Measurements from ENCODE around the gene CHD3.
"Not testable (repeated sequence)": the region's sequence is repeated elsewhere in the genome, so short reads cannot be mapped to it uniquely, and the experiment has no call there.

The CHD3 gene

DNA sequence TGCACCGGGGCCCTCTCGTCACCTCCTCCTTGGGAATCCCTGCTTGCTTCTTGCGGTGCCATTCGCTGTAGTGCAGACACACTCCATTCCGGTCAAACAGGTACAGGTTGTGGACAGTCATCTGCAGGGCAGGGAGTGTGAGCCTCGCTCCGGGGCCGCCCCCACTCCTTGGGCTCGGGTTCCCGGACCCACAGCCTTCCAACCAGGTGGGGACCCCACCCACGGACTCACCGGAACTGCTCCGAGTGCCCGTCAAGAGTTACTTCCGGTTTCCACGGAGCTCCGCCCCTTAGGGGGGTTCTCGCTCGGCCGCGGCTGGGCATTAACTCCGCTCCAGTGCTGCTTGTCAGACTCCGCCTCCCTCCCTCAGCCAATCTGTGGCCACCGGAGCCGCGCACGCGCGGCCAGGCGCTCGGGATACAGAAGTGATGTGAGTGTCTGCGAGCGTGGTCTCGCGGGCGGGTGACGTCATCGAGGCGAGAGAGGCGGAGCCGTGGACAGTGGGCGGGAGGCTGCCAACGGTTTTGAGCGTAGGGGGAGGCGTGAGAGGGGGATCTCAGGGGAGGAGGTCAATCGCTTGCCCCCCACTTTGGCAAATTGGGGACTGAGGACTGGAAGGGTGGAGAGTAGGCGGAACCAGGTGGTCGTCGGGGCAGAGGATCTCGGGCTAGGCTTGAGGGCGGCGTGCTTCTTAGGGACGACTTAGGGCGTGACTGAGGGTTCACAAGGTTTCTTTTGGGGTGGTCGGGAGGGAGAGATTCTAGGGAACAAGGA lies 43.3 kb downstream of the CHD3 start, which contains the start of the genes CNTROB and TRAPPC1:
Gene CNTROB (plus strand): TSS at position 498 of the 774 bp plus-strand sequence. CDS start 874 bp downstream, outside the sequence.
Gene TRAPPC1 (minus strand): TSS at position 238 of the 774 bp plus-strand sequence. CDS start 117 bp downstream, at position 121.
- peaks cover 72% of the 10 kb centered on the region for H3K36me3 Mint-ChIP-seq (ENCODE audit: low read depth)
- H3K4me3 Mint-ChIP-seq: peak within 1 kb of the TSS; percentile 91
- H3K27ac Mint-ChIP-seq: peak within 1 kb of the TSS; percentile 91
- no peaks in the 10 kb centered on the region for H3K9me3 Mint-ChIP-seq
- intact Hi-C loops (cut with micrococcal nuclease): loop anchor here (5.0 kb wide), 1 partner anchor 45 kb away; the partner anchor contains the start of gene CHD3
- H3K27me3 Mint-ChIP-seq: no peaks in the 10 kb centered on the region
- H3K4me1 Mint-ChIP-seq (ENCODE audit: low read depth): peaks cover 59% of the 10 kb centered on the region

DNA sequence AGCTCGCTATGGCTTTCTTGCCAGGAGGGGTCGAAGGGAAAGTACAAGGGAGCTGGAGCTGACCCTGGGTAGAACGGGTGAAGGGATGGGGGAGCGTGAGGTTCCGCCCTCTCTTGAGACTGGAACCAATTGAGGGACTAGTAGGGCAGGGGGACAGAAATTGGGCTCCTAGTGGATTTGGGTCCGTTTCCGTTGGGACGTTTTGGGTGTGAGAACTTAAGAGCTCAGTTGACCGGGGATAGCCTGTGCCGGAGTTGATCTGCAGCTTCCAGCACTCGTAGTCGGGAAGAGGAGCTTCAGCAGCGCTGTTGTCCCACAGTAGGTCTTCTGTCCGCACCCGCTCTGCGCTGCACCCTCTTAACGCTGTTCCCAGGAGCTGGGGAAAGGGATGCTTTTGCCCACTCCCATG lies 43.9 kb downstream of the CHD3 start:
- peaks cover 55% of the 10 kb centered on the region for H3K4me1 Mint-ChIP-seq (ENCODE audit: low read depth)
- H3K27me3 Mint-ChIP-seq: no peaks in the 10 kb centered on the region
- intact Hi-C loops (cut with micrococcal nuclease): loop anchor here (5.0 kb wide), 1 partner anchor 45 kb away; the partner anchor contains the start of gene CHD3
- peak overlapping the region; percentile 91 for H3K27ac Mint-ChIP-seq
- peak overlapping the region; percentile 91 for H3K4me3 Mint-ChIP-seq
- peaks cover 76% of the 10 kb centered on the region for H3K36me3 Mint-ChIP-seq (ENCODE audit: low read depth)
- no peaks in the 10 kb centered on the region for H3K9me3 Mint-ChIP-seq

DNA sequence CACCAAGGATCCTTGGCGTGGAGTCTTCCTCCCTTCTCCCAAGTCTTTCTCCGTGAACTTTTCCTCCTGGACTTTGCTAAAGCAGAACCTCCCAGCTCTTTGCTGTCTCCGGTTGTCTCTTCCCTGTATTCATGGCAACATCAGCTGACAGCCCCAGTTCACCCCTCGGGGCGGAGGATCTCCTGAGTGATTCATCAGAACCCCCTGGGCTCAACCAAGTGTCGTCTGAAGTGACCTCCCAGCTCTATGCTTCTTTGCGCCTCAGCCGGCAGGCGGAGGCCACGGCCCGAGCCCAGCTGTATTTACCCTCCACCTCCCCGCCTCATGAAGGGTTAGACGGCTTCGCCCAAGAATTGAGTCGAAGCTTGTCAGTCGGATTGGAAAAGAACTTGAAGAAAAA lies 44.4 kb downstream of the CHD3 start:
- Mint-ChIP-seq H3K4me3 (peak overlapping the region; percentile 91), H3K27me3 (no peaks in the 10 kb centered on the region)

DNA sequence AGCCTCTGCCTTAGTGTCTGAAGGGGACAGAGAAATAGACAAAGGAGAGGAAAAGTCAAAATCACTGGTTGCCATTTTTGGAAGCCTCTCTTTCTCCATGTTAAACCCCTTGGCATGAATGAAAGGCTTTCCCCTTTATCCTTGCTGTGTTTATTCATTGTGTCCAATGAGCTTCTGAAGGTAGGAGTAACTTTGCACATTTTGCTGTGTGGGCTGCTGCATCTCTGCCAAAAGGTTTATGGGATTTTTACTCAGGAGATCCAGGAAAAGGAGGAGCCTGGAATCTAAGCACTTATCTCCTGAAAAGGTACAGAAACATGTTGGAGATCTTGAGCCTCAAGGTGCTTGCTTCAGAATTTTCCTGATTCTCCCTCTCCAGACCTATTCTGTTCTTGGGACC lies 47.3 kb downstream of the CHD3 start:
- intact Hi-C loops (cut with micrococcal nuclease): no loop called here
- peaks cover 79% of the 10 kb centered on the region for H3K36me3 Mint-ChIP-seq (ENCODE audit: low read depth)
- H3K9me3 Mint-ChIP-seq: no peaks in the 10 kb centered on the region
- peaks cover 38% of the 10 kb centered on the region for H3K4me1 Mint-ChIP-seq (ENCODE audit: low read depth)
- H3K4me3 Mint-ChIP-seq: no peak overlapping the region
- no peak overlapping the region for H3K27ac Mint-ChIP-seq
- no peaks in the 10 kb centered on the region for H3K27me3 Mint-ChIP-seq

More for the DNA sequence above, 44.4 kb downstream of the CHD3 start:
- Mint-ChIP-seq H3K9me3 (no peaks in the 10 kb centered on the region), H3K27ac (peak overlapping the region; percentile 91), H3K36me3 (ENCODE audit: low read depth) (peaks cover 75% of the 10 kb centered on the region), H3K4me1 (ENCODE audit: low read depth) (peaks cover 51% of the 10 kb centered on the region)
- intact Hi-C loops (cut with micrococcal nuclease): loop anchor here (5.0 kb wide), 1 partner anchor 46 kb away; the partner anchor contains the start of gene CHD3

DNA sequence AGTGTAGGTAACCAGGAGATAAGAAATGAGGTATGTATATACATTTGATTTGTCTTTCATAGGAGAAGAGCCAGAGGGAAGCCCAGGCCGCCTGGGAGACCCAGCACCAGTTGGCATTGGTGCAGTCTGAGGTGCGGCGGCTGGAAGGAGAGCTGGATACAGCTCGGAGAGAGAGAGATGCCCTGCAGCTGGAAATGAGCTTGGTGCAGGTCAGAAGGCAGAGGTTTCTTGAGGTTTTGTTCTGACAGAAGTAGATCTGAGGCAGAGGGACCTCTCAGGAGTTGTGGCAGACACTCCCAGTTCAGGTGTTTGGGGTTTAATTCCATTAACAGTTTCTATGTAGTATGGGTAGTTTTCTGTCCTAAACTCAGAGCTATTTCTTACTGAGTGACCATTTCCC lies 51.4 kb downstream of the CHD3 start:
- Mint-ChIP-seq H3K36me3 (ENCODE audit: low read depth) (peaks cover 93% of the 10 kb centered on the region), H3K27ac (no peak overlapping the region), H3K4me3 (no peak overlapping the region), H3K27me3 (no peaks in the 10 kb centered on the region), H3K4me1 (ENCODE audit: low read depth) (peaks cover 13% of the 10 kb centered on the region), H3K9me3 (no peaks in the 10 kb centered on the region)
- intact Hi-C loops (cut with micrococcal nuclease): no loop called here

DNA sequence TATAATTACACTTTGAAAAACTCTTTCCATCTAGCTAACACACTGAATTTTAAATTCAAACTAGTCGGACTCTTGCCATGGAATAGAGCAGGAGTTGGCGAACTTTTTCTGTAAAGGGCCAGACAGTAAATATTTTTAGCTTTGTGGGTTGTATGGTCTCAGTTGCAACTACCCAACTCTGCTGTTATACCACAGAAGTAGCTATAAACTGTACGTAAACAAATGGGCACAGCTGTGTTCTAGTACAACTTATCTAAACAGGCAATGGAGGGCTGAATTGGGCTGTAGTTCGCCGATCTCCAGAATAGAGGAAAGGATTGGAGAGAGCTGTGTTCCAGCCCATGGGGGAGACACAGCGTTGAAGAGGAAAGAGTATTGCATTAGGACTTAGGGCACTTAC lies 52.2 kb downstream of the CHD3 start:
- intact Hi-C loops (cut with micrococcal nuclease): no loop called here
- Mint-ChIP-seq H3K9me3 (no peaks in the 10 kb centered on the region), H3K36me3 (ENCODE audit: low read depth) (peaks cover 92% of the 10 kb centered on the region), H3K4me3 (no peak overlapping the region), H3K27ac (no peak overlapping the region), H3K4me1 (ENCODE audit: low read depth) (peaks cover 7% of the 10 kb centered on the region), H3K27me3 (no peaks in the 10 kb centered on the region)

DNA sequence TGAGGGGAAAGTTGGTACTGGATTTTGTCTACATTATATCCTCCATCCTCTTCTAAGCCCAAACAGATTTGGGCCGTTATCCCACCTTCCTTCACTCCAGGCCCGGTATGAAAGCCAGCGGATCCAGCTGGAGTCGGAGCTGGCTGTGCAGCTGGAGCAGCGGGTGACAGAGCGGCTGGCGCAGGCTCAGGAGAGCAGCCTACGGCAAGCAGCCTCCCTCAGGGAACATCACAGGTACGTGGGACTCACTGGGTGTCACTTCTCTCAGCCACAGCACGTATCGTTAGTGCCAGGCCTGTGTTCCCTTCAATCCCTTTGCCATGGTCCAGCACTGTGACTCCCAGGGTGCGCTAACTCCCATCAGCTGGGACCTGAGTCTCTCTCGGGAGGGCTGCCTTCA lies 54.7 kb downstream of the CHD3 start:
- Mint-ChIP-seq H3K4me1 (ENCODE audit: low read depth) (peaks cover 7% of the 10 kb centered on the region), H3K4me3 (no peak overlapping the region), H3K27me3 (no peaks in the 10 kb centered on the region), H3K36me3 (ENCODE audit: low read depth) (peaks cover 95% of the 10 kb centered on the region), H3K27ac (no peak overlapping the region), H3K9me3 (no peaks in the 10 kb centered on the region)
- intact Hi-C loops (cut with micrococcal nuclease): no loop called here

DNA sequence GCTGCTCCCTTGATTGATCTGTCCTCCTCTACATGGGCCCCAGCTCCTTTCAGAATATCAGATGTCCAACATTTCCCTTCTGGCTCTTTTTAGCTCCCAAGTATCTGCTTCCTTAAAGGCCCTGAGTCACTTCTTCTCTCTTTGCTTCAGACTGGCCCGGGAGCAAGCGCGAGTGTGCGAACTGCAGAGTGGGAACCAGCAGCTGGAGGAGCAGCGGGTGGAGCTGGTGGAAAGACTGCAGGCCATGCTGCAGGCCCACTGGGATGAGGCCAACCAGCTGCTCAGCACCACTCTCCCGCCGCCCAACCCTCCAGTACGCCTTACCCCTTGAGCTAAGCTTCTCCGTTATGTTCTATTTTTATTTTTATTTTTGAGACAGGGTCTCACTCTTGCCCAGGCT lies 55.7 kb downstream of the CHD3 start:
- no peaks in the 10 kb centered on the region for H3K27me3 Mint-ChIP-seq
- H3K27ac Mint-ChIP-seq: no peak overlapping the region
- intact Hi-C loops (cut with micrococcal nuclease): no loop called here
- no peaks in the 10 kb centered on the region for H3K9me3 Mint-ChIP-seq
- peaks cover 7% of the 10 kb centered on the region for H3K4me1 Mint-ChIP-seq (ENCODE audit: low read depth)
- H3K4me3 Mint-ChIP-seq: no peak overlapping the region
- H3K36me3 Mint-ChIP-seq (ENCODE audit: low read depth): peaks cover 95% of the 10 kb centered on the region

DNA sequence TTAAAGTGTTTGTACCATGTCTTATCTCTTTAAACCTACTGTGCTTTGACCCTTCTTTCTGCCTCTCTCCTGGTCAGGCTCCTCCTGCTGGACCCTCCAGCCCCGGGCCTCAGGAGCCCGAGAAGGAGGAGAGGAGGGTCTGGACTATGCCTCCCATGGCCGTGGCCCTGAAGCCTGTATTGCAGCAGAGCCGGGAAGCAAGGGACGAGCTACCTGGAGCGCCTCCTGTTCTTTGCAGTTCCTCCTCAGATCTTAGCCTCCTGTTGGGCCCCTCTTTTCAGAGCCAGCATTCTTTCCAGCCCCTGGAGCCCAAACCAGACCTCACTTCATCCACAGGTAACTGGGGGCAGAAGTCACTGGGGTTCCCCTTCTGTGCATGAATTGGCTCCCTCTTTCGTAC lies 57.1 kb downstream of the CHD3 start:
- Mint-ChIP-seq H3K27me3 (no peaks in the 10 kb centered on the region), H3K4me1 (ENCODE audit: low read depth) (peaks cover 7% of the 10 kb centered on the region), H3K9me3 (no peaks in the 10 kb centered on the region), H3K4me3 (no peak overlapping the region), H3K36me3 (ENCODE audit: low read depth) (peaks cover 93% of the 10 kb centered on the region), H3K27ac (no peak overlapping the region)
- intact Hi-C loops (cut with micrococcal nuclease): no loop called here

DNA sequence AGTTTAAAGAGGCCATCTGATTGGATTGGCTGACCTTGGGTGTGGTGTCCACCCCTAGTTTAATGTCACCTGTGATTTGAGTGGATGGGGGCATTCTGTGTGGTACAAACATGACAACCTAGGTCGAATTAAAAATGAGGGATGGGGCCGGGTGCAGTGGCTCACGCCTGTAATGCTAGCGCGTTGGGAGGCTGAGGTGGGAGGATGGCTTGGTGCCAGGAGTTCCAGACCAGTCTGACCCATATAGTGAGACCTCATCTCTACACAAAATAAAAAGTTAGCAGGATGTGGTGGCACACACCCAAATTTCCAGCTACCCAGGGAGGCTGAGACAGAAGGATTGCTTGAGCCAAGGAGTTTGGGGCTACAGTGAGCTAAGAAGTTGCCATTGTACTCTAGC lies 57.9 kb downstream of the CHD3 start:
- Mint-ChIP-seq H3K9me3 (no peaks in the 10 kb centered on the region), H3K4me3 (no peak overlapping the region), H3K36me3 (ENCODE audit: low read depth) (peaks cover 85% of the 10 kb centered on the region), H3K27me3 (no peaks in the 10 kb centered on the region), H3K4me1 (ENCODE audit: low read depth) (peaks cover 10% of the 10 kb centered on the region), H3K27ac (no peak overlapping the region)
- intact Hi-C loops (cut with micrococcal nuclease): no loop called here

DNA sequence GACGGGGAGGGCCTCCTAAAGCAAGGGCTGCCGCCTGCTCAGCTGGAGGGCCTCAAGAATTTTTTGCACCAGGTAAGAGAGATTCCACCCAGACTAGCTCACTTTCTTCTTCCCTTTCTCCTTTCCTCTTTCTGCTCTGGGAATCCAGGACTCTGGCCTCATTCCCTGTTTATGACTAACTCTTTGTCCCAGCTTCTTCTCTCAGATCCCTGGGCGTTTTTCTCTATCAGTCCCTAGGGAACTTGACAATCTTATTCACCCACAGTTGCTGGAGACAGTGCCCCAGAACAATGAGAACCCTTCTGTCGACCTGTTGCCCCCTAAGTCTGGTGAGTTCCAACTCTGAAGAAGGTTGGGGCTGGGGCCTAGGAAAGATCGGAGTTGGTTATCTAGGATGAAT lies 59.1 kb downstream of the CHD3 start:
- peaks cover 76% of the 10 kb centered on the region for H3K36me3 Mint-ChIP-seq (ENCODE audit: low read depth)
- H3K9me3 Mint-ChIP-seq: no peaks in the 10 kb centered on the region
- H3K27me3 Mint-ChIP-seq: no peaks in the 10 kb centered on the region
- no peak overlapping the region for H3K27ac Mint-ChIP-seq
- H3K4me1 Mint-ChIP-seq (ENCODE audit: low read depth): peaks cover 13% of the 10 kb centered on the region
- H3K4me3 Mint-ChIP-seq: no peak overlapping the region
- intact Hi-C loops (cut with micrococcal nuclease): no loop called here

DNA sequence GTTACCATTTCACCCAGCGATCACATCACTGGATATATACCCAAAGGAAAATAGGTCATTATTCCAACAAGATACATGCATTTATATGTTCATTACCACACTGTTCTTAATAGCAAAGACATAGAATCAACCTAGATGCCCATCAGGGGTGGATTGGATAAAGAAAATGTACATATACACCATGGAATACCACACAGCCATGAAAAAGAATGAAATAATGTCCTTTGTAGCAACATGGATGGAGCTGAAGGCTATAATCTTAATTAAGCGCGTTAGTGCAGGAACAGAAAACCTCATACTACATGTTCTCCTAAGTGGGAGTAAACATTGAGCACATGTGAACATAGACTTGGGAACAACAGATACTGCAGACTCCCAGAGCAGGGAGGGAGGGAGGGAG lies 62.0 kb downstream of the CHD3 start:
- H3K27me3 Mint-ChIP-seq: no peaks in the 10 kb centered on the region
- H3K4me1 Mint-ChIP-seq (ENCODE audit: low read depth): peaks cover 10% of the 10 kb centered on the region
- peaks cover 48% of the 10 kb centered on the region for H3K36me3 Mint-ChIP-seq (ENCODE audit: low read depth)
- H3K27ac Mint-ChIP-seq: no peak overlapping the region
- H3K9me3 Mint-ChIP-seq: no peaks in the 10 kb centered on the region
- no peak overlapping the region for H3K4me3 Mint-ChIP-seq
- intact Hi-C loops (cut with micrococcal nuclease): no loop called here

DNA sequence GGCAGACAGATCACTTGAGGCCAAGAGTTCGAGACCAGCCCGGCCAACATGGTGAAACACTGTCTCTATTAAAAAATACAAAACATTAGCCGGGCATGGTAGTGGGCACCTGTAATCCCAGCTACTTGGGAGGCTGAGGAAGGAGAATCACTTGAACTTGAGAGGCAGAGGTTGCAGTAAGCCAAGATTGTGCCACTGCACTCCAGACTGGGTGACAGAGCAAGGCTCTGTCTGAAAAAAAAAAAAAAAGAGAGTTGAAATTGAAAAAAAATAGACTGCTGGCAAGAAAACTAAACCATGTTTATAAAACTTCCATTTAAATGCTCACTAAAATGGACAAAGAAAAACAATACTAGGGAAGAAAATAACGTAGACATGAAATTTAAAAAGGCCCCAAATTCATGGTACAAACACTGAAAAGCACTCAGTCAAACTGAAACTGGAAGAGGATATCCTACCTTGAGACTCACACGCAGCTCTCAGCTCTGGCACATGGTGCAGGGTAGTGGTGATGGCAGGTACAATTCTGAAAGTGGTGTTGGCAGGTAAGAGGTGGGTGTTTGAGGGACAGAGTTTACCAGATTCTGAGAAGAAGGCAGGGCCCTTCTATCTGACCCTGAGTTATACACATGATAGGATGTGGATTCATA lies 62.7 kb downstream of the CHD3 start:
- peaks cover 42% of the 10 kb centered on the region for H3K36me3 Mint-ChIP-seq (ENCODE audit: low read depth)
- H3K9me3 Mint-ChIP-seq: no peaks in the 10 kb centered on the region
- intact Hi-C loops (cut with micrococcal nuclease): no loop called here
- H3K27me3 Mint-ChIP-seq: no peaks in the 10 kb centered on the region
- H3K4me1 Mint-ChIP-seq (ENCODE audit: low read depth): peaks cover 15% of the 10 kb centered on the region
- H3K4me3 Mint-ChIP-seq: no peak overlapping the region
- H3K27ac Mint-ChIP-seq: no peak overlapping the region

DNA sequence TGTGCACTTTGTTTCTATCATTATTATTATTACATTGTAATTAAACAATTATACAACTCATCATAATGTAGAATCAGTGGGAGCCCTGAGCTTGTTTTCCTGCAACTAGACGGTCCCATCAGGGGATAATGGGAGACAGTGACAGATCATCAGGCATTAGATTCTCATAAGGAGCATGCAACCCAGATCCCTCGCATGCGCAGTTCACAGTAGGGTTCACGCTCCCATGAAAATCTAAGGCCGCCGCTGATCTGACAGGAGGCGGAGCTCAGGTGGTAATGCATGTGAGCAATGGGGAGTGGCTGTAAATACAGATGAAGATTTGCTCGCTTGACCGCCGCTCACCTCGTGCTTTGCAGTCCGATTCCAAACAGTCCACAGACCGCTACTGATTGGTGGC lies 64.7 kb downstream of the CHD3 start:
- H3K27me3 Mint-ChIP-seq; H3K4me3 Mint-ChIP-seq; intact Hi-C loops (cut with micrococcal nuclease); H3K9me3 Mint-ChIP-seq; H3K27ac Mint-ChIP-seq: not testable (repeated sequence)
- H3K4me1 Mint-ChIP-seq (ENCODE audit: low read depth): peaks cover 23% of the 10 kb centered on the region
- peaks cover 22% of the 10 kb centered on the region for H3K36me3 Mint-ChIP-seq (ENCODE audit: low read depth)
